HG02943 (cell line): ENCODE measurements around the gene BRWD1.

Experiments
- ATAC-seq: cut with Tn5 transposase; IDR thresholded peaks from one replicate; pipeline ENCODE4 v1.9.1; 2021; ENCODE audit warnings: mild to moderate bottlenecking, low read depth, moderate library complexity; ENCODE audit not compliant: unreplicated experiment

The BRWD1 gene

GRCh38 chr21:39208624-39209333, 104.7 kb downstream of the BRWD1 start:
- no peak for ATAC-seq

- ATAC-seq, result no peak
Measured at GRCh38 chr21:39204134-39204533, 109.3 kb downstream of the BRWD1 start.

- ATAC-seq, result no peak
Measured at GRCh38 chr21:39198800-39199199, 114.6 kb downstream of the BRWD1 start.

GRCh38 chr21:39197448-39198233, 115.8 kb downstream of the BRWD1 start:
- no peak for ATAC-seq

GRCh38 chr21:39196838-39197237, 116.6 kb downstream of the BRWD1 start:
- ATAC-seq, result no peak

- no peak for ATAC-seq
Measured at GRCh38 chr21:39196310-39196709, 117.1 kb downstream of the BRWD1 start.

GRCh38 chr21:39193380-39193779, 120.1 kb downstream of the BRWD1 start:
- ATAC-seq, result no peak

- ATAC-seq, result no peak
Measured at GRCh38 chr21:39189857-39190604, 123.4 kb downstream of the BRWD1 start.

- ATAC-seq, result no peak
Measured at GRCh38 chr21:39188521-39189139, 124.8 kb downstream of the BRWD1 start.

GRCh38 chr21:39187141-39187540, 126.3 kb downstream of the BRWD1 start:
- ATAC-seq, result no peak

GRCh38 chr21:39186676-39187075, 126.8 kb downstream of the BRWD1 start:
- ATAC-seq, result no peak

GRCh38 chr21:39185157-39185556, 128.3 kb downstream of the BRWD1 start:
- ATAC-seq, result no peak

GRCh38 chr21:39184050-39184980, 129.1 kb downstream of the BRWD1 start:
- no peak for ATAC-seq

- peak; percentile 84 for ATAC-seq
Measured at GRCh38 chr21:39183272-39184049, 130.0 kb downstream of the BRWD1 start, which contains the start of gene PSMG1. PSMG1 (minus strand) TSS chr21:39183451; CDS start chr21:39183385, 66 bp downstream.

GRCh38 chr21:39182484-39183271, 130.8 kb downstream of the BRWD1 start:
- no peak for ATAC-seq

GRCh38 chr21:39182016-39182415, 131.4 kb downstream of the BRWD1 start:
- no peak for ATAC-seq

- no peak for ATAC-seq
Measured at GRCh38 chr21:39181205-39181818, 132.1 kb downstream of the BRWD1 start.
